A549 treated with CpdA at 1 μM for 4 hours (cell line): ENCODE measurements around the gene B3GNT3. TPM values are rescaled to one million over a fixed set of nuclear protein-coding genes. Genes with fewer than 3 reads are reported as not detected.

Experiments used
- total RNA-seq: library from RNA; stranded (reverse); fragments of 200-300 nt; extraction: Qiagen RNA extraction; gene quantifications from 5 replicates; pipeline ENCODE4 v1.2.3, GENCODE V29; 2022; ENCODE audit warnings: low read depth

The B3GNT3 gene, protein sequence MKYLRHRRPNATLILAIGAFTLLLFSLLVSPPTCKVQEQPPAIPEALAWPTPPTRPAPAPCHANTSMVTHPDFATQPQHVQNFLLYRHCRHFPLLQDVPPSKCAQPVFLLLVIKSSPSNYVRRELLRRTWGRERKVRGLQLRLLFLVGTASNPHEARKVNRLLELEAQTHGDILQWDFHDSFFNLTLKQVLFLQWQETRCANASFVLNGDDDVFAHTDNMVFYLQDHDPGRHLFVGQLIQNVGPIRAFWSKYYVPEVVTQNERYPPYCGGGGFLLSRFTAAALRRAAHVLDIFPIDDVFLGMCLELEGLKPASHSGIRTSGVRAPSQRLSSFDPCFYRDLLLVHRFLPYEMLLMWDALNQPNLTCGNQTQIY
- 3.5 to 4.5 TPM (median 3.9 TPM) in 5 replicates for total RNA-seq

GRCh38 chr19:17794731-17795494, at the start of gene B3GNT3:
Gene B3GNT3, plus strand, starts transcription at chr19:17795138. Its CDS starts 12,670 bp downstream, at chr19:17807808.

DNA sequence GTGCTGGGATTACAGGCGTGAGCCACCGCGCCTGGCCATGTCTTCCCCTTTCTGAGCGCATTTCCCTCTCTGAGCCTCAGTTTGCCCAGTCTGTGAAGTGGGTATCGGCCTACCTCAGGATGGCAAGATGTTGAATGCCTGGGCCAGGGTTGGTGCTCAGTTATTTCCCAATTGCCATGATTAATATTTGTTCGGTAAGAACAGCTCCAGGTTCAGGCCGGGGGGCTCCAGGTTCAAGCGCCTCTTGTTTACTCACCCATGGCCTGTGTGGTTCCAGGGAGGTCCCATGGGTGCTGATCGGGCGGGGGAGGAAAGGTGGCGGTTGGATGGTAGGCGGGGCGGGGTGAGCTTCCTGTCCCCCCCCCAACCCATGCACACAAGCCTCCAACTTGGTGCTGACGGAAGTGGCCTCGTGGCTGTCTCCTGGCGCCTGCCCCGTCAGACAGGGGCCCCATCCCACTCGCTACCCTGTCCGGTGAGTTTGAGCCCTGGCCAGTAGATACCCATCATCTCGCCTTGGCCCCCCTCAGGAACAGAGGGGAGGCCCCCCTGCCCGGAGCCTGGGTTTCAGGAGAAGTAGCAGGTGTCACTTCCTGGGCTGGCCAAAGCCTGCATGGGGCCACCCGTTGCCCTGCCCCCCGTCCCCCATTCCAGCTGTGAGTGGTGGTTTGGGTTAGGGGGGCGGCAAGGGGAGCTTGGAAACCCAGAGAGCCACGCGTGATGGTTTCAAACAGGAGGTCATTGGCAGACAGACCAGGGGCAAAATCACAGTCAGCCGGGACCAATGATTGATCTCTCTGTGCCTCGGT, 43.6 kb upstream of the B3GNT3 start, which contains the start of gene FCHO1:
TSS of gene FCHO1 (plus strand) at position 375 of the 809 bp plus-strand sequence. CDS start 3,688 bp downstream, outside the sequence.

DNA sequence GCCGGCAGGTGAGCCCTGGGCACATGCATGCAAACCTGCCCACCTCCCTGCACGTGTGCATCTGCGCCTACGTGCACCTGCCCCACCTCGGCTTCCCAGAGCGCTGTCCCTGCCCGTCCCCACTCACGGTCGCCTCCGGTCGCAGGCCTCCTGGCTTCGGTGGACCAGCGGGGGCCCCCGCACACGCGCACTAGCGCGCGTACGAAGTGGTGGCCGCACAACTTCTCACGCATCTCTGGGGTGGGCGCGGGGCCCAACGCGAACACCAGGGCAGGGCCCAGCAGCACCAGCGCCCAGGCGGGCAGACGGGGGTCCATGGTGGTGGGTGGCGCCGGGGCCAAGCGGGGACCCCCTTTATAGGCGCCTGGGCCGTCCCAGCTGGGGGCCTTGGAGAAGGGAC, 26.3 kb downstream of the B3GNT3 start, which contains the start of gene INSL3:
TSS of gene INSL3 (minus strand) at position 330 of the 400 bp plus-strand sequence. CDS start at position 317, 13 bp downstream.

DNA sequence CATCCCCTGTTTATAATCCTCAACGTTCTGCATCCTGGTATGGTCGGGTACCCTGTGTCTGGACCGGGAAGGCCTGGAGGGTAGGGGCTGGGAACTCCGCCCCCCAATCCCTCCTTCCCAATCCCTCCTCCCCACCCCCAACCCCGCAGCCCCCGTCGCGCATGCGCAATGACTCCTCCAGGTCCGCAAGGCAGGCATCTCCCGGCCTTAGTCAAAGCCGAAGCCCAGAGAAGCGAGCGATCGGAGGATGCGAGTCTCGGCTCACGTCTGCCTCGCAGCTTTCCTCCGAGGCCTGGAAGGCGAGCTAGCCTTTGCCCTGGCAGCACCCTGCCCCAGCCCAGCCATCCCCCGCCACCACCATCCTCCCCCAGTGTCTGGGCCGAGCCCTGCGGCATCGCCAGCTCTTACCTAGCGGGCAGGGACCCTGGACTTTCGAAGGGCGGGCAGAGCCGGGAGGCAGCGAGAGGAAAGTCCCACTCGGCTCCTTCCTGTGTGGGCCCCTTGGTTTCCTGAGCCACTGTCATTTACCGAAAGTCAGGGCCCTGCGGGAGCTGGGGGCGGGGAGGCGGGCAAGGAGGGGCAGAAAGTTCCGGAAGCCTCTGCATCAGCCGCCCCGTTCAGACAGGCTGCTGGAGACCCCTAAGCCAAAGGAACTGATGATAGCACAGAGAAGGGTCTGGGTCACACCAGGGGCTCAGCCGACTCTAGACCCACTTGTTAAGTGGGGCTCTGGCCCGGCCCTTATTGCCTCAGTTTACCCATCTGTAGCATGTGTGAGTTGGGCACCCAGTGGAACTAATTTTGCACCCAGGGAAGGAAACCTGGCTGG, 52.8 kb downstream of the B3GNT3 start, which contains the start of gene JAK3:
TSS of gene JAK3 (minus strand) at position 445 of the 829 bp plus-strand sequence. CDS start 3,565 bp downstream, outside the sequence.

GRCh38 chr19:17859533-17860330, 64.8 kb downstream of the B3GNT3 start, which contains the start of gene RPL18A:
Gene RPL18A, plus strand, starts transcription at chr19:17859910. Its CDS starts 47 bp downstream, at chr19:17859957.

Other genes starting within 250 kb of the B3GNT3 start
- gene COLGALT1, start 239.5 kb upstream of the B3GNT3 start, total RNA-seq = 56.1 to 75.0 TPM (median 69.7 TPM) in 5 replicates
- 1.5 to 2.0 TPM (median 1.7 TPM) in 5 replicates for gene UNC13A, start 106.8 kb upstream of the B3GNT3 start, total RNA-seq
- 29.4 to 36.2 TPM (median 33.8 TPM) in 5 replicates for gene MAP1S, start 75.7 kb upstream of the B3GNT3 start, total RNA-seq
- 17.9 to 22.4 TPM (median 19.8 TPM) in 5 replicates for gene FCHO1, start 43.7 kb upstream of the B3GNT3 start, total RNA-seq
- gene INSL3, start 26.4 kb downstream of the B3GNT3 start, total RNA-seq = 0.37 to 0.81 TPM (median 0.41 TPM) in 4 of 5 replicates, not detected in the other
- gene JAK3, start 52.8 kb downstream of the B3GNT3 start, total RNA-seq = 0.13 to 0.35 TPM (median 0.23 TPM) in 5 replicates
- gene RPL18A, start 64.8 kb downstream of the B3GNT3 start, total RNA-seq = 1,783 to 2,342 TPM (median 2,224 TPM) in 5 replicates
- gene SLC5A5, start 76.8 kb downstream of the B3GNT3 start, total RNA-seq = 0.06 to 0.13 TPM (median 0.10 TPM) in 4 of 5 replicates, not detected in the other
- 98.0 to 115 TPM (median 105 TPM) in 5 replicates for gene CCDC124, start 137.9 kb downstream of the B3GNT3 start, total RNA-seq
- gene KCNN1, start 172.0 kb downstream of the B3GNT3 start, total RNA-seq = 0.37 to 1.4 TPM (median 0.59 TPM) in 5 replicates
- gene ARRDC2, start 213.0 kb downstream of the B3GNT3 start, total RNA-seq = 19.4 to 29.6 TPM (median 27.1 TPM) in 5 replicates